Measurements from ENCODE around the gene PHLDA1. TPM values are rescaled to one million over a fixed set of nuclear protein-coding genes. Genes with fewer than 3 reads are reported as not detected.
"Not testable (repeated sequence)": the region's sequence is repeated elsewhere in the genome, so short reads cannot be mapped to it uniquely, and the experiment has no call there.

Gene PHLDA1
- total and polyA plus RNA-seq, 8 donors: 2.9 to 16.1 (median 5.0) TPM

DNA sequence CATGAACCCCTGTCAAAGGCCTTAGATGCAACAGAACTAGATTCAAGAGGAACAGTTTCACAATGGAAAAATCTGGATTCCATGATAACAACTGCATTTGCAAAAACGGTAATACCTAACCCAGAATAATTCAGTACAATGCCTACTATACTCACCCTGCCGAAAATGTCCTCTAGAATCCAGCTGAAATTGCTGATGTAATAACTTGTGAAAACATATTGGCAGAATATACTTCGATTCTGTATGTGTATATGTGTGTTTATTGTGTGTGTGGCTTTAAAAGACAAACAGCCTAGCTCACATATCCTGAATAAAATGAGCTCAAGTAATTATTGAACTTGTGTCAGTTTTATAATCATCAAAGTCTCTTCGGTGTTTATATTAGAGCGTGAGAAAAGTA lies 46.0 kb downstream of the PHLDA1 start:
- Histone ChIP-seq H3K4me1 (peaks cover 0 to 32% (median 24%) of the 10 kb centered on the region in 3 donors), H3K9me3 (no peaks in the 10 kb centered on the region), H3K27ac (peak overlapping the region in 3 of 4 donors; percentile 13 to 77 (median 61)), H3K36me3 (no peaks in the 10 kb centered on the region), H3K4me3 (no peak overlapping the region), H3K27me3 (no peaks in the 10 kb centered on the region)
- intact Hi-C loops (cut with DNase I): no loop called here
- 22% methylated on average over 5 of the region's 5 CpGs for WGBS, 2 donors
- ATAC-seq (no peak), DNase-seq (no peak), FAIRE-seq (no peak)
- TF ChIP-seq, protein P1, sequence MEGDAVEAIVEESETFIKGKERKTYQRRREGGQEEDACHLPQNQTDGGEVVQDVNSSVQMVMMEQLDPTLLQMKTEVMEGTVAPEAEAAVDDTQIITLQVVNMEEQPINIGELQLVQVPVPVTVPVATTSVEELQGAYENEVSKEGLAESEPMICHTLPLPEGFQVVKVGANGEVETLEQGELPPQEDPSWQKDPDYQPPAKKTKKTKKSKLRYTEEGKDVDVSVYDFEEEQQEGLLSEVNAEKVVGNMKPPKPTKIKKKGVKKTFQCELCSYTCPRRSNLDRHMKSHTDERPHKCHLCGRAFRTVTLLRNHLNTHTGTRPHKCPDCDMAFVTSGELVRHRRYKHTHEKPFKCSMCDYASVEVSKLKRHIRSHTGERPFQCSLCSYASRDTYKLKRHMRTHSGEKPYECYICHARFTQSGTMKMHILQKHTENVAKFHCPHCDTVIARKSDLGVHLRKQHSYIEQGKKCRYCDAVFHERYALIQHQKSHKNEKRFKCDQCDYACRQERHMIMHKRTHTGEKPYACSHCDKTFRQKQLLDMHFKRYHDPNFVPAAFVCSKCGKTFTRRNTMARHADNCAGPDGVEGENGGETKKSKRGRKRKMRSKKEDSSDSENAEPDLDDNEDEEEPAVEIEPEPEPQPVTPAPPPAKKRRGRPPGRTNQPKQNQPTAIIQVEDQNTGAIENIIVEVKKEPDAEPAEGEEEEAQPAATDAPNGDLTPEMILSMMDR (IDR thresholded peaks at IDR 0.05): no peak

- Histone ChIP-seq H3K36me3 (no peaks in the 10 kb centered on the region), H3K9me3 (no peaks in the 10 kb centered on the region), H3K27ac (peak overlapping the region in 2 of 4 donors; percentile 61 to 77), H3K4me1 (peaks cover 0 to 30% (median 24%) of the 10 kb centered on the region in 3 donors), H3K4me3 (no peak overlapping the region), H3K27me3 (no peaks in the 10 kb centered on the region)
- WGBS, 2 donors: 85 to 88% methylated on average over 7 of the region's 7 CpGs
- intact Hi-C loops (cut with DNase I): no loop called here
- no peak for FAIRE-seq
- no peak for ATAC-seq
- no peak for DNase-seq
- TF ChIP-seq, protein P1 (IDR thresholded peaks at IDR 0.05): no peak
Measured at GRCh38 chr12:75984577-75985182, 46.9 kb downstream of the PHLDA1 start.

DNA sequence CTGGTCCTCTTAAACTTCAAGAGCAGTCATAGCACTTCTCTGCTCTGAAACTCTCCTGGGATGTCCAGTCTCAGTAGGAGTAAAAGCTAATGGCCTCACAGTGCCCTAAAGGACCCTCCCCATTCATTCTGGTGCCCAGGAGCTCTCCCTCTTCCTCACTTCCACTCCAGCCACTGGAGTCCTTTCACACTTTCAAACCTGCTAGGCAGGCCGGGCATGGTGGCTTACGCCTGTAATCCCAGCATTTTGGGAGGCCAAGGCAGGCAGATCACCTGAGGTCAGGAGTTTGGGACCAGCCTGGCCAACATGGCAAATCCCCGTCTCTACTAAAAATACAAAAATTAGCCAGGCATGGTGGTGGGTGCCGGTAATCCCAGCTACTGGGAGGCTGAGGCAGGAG lies 47.7 kb downstream of the PHLDA1 start:
- Histone ChIP-seq H3K4me3 (peak overlapping the region in 1 of 4 donors; percentile 29), H3K4me1 (peaks cover 0 to 38% (median 25%) of the 10 kb centered on the region in 3 donors), H3K27ac (peak overlapping the region in 3 of 4 donors; percentile 19 to 69 (median 65))
- intact Hi-C loops (cut with DNase I); FAIRE-seq; DNase-seq; H3K36me3 ChIP-seq; H3K27me3 ChIP-seq; H3K9me3 ChIP-seq: not testable (repeated sequence)
- peak in 3 of 4 donors; percentile 6 to 9 (median 7) for ATAC-seq
- 79 to 85% methylated on average over 4 of the region's 4 CpGs for WGBS, 2 donors

DNA sequence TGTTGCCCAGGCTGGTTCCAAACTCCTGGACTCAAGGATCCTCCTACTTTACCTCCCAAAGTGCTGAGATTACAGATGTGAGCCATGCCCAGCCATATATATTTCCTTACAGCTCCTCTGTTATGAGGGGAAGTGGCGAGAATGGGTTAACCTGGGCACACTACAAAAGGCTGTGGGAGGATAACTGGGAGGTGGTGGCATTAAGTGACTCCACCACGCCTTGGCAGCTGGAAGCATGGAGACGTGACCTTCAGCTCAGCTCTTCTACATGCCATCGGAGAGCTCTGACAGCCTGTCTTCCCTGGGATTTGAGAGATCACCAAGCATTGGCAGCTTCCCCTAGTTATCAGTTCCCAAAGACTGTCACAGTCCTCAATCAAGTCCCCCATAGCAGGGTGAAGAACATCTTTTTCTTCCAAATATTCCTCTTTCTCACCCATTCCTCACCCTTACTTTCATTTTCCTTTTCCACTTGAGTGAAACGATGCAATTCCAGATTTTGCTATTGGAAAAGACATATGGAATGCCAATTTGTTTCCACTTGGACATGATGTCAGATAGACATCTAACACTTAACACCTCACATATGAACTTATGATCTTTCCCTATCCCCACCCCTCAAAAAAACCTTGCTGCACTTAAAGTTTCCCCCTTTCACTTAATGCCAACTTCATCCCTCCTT lies 48.5 kb downstream of the PHLDA1 start:
- Histone ChIP-seq H3K27me3 (no peaks in the 10 kb centered on the region), H3K4me3 (peak overlapping the region in 2 of 4 donors; percentile 19 to 29), H3K27ac (peak overlapping the region in 2 of 4 donors; percentile 65 to 69), H3K36me3 (no peaks in the 10 kb centered on the region), H3K9me3 (no peaks in the 10 kb centered on the region), H3K4me1 (peaks cover 0 to 45% (median 32%) of the 10 kb centered on the region in 3 donors)
- DNase-seq (no peak), ATAC-seq (peak; percentile 20 to 40 (median 29)), FAIRE-seq (no peak)
- intact Hi-C loops (cut with DNase I): no loop called here
- 29 to 33% methylated on average over 5 of the region's 5 CpGs for WGBS, 2 donors
- TF ChIP-seq, protein P1 (IDR thresholded peaks at IDR 0.05): no peak

GRCh38 chr12:75982169-75982564 lies 49.4 kb downstream of the PHLDA1 start:
- no peak for DNase-seq
- peak overlapping the region in 2 of 4 donors; percentile 19 to 29 for H3K4me3 ChIP-seq
- FAIRE-seq: no peak
- H3K4me1 ChIP-seq: peaks cover 0 to 51% (median 38%) of the 10 kb centered on the region in 3 donors
- ATAC-seq: no peak
- H3K27ac ChIP-seq: peak overlapping the region in 2 of 4 donors; percentile 65 to 69
- intact Hi-C loops (cut with DNase I): no loop called here
- TF ChIP-seq, protein P1 (IDR thresholded peaks at IDR 0.05): no peak
- no peaks in the 10 kb centered on the region for H3K36me3 ChIP-seq
- WGBS, 2 donors: 56 to 58% methylated on average over 8 of the region's 8 CpGs
- H3K9me3 ChIP-seq: no peaks in the 10 kb centered on the region
- no peaks in the 10 kb centered on the region for H3K27me3 ChIP-seq

Measured in pancreas (tissue), 10 donors.